ENCODE results near the gene CHST11. TPM values are rescaled to one million over a fixed set of nuclear protein-coding genes. Genes with fewer than 3 reads are reported as not detected.

The CHST11 gene
- total and polyA plus RNA-seq, 10 of the 15 experiments (the other 5 are each of a cell fraction or from before 2014, with no cell fraction given): 1.9 to 38.1 (median 17.2) TPM

DNA sequence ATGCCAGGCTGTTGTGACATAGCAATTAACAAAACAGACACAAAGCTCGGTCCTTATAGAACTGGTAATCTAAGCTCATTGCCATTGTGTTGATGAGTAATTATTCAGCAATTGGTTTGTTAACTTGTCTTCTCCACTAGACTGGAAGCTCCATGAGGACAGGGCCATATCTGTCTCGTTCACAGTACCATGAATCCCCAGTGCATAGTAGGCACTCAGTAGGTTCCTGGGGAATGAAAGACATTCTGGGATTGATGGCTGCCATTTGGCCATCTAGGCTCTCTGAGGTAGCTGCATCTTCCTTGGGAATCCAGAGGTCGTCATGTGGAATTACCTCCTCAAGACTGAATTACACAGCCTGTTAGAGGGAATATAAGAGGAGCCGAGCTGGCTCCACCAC is 177.3 kb downstream of the CHST11 start:
- Histone ChIP-seq H3K79me2 (ENCODE audit: control insufficient read depth, insufficient read depth, low read length) (no peaks in the 10 kb centered on the region; the same call in none of the 2 replicates), H3K36me3 (ENCODE audit: control insufficient read depth in 2 of 2, insufficient read depth in 2 of 2, low read length in 1 of 2) (peaks cover 0 to 2% of the 10 kb centered on the region in 2 experiments; a peak in 2 of 4 replicates), H3K9me3 (replicated peaks; ENCODE audit: control insufficient read depth, insufficient read depth, low read length) (no peaks in the 10 kb centered on the region; the same call in 2 of the 3 replicates), H3K4me3 (no peak overlapping the region), H4K20me1 (ENCODE audit: control insufficient read depth, insufficient read depth) (no peaks in the 10 kb centered on the region), H3K9ac (ENCODE audit: control insufficient read depth, insufficient read depth, low read length) (no peak overlapping the region), H3K4me1 (ENCODE audit: control insufficient read depth, insufficient read depth, low read length) (peaks cover 6% of the 10 kb centered on the region), H2AFZ (ENCODE audit: control insufficient read depth, low read depth, low read length) (no peak overlapping the region), H3K27me3 (replicated peaks in 1 of 2; ENCODE audit: control insufficient read depth in 2 of 2, insufficient read depth in 2 of 2, low read length in 1 of 2) (no peaks in the 10 kb centered on the region), H3K27ac (ENCODE audit: control insufficient read depth, insufficient read depth) (no peak overlapping the region), H3K4me2 (ENCODE audit: control insufficient read depth, insufficient read depth) (no peak overlapping the region)
- CTCF ChIA-PET: no interaction called here
- SMC1A ChIA-PET (ENCODE audit: uncharacterized antibody, unreplicated experiment): interaction anchor here (0.8 to 1.9 kb wide), 3 partner anchors 13 to 65 kb away, joined by 3 to 6 read pairs (median 4); no protein-coding TSS in a partner anchor
- RAD21 ChIA-PET (ENCODE audit: unreplicated experiment): no interaction called here
- FAIRE-seq: no peak
- POLR2A ChIA-PET: interaction anchor here (0.9 kb wide), 1 partner anchor 12 kb away, joined by 3 read pairs; no protein-coding TSS in a partner anchor
- no peak for ATAC-seq
- BruUV-seq (replicated peaks): no TSS peak
- intact Hi-C loops (cut with micrococcal nuclease; ENCODE audit: unreplicated experiment): no loop called here
- DNase-seq (ENCODE audit: low read depth, low spot score): no peak
- TF ChIP-seq MYB (IDR thresholded peaks at IDR 0.05; ENCODE audit: borderline replicate concordance, low read depth, low read length) (no peak), SUPT20H (IDR thresholded peaks at IDR 0.05; ENCODE audit: borderline replicate concordance, control insufficient read depth, low read depth, low read length) (no peak), SPI1 (IDR thresholded peaks at IDR 0.05; ENCODE audit: borderline replicate concordance, insufficient read depth, low read depth, low read length) (no peak)
- TF ChIP-seq, protein P1, sequence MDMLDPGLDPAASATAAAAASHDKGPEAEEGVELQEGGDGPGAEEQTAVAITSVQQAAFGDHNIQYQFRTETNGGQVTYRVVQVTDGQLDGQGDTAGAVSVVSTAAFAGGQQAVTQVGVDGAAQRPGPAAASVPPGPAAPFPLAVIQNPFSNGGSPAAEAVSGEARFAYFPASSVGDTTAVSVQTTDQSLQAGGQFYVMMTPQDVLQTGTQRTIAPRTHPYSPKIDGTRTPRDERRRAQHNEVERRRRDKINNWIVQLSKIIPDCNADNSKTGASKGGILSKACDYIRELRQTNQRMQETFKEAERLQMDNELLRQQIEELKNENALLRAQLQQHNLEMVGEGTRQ (IDR thresholded peaks at IDR 0.05; ENCODE audit: borderline replicate concordance, low read depth, low read length): no peak; the same call in 1 of the 2 replicates
- TF ChIP-seq, protein P2, sequence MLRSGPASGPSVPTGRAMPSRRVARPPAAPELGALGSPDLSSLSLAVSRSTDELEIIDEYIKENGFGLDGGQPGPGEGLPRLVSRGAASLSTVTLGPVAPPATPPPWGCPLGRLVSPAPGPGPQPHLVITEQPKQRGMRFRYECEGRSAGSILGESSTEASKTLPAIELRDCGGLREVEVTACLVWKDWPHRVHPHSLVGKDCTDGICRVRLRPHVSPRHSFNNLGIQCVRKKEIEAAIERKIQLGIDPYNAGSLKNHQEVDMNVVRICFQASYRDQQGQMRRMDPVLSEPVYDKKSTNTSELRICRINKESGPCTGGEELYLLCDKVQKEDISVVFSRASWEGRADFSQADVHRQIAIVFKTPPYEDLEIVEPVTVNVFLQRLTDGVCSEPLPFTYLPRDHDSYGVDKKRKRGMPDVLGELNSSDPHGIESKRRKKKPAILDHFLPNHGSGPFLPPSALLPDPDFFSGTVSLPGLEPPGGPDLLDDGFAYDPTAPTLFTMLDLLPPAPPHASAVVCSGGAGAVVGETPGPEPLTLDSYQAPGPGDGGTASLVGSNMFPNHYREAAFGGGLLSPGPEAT (IDR thresholded peaks at IDR 0.05; ENCODE audit: low read depth): no peak
- in situ Hi-C loops (cut with MboI): no loop called here
- WGBS (ENCODE audit: insufficient coverage, insufficient replicate concordance, low lambda C conversion rate, missing lambda C conversion rate): 95% methylated on average over 4 of the region's 4 CpGs
